IMR-90 (cell line): ENCODE measurements around the gene ASS1.

Experiments used
- CEBPB ChIP-seq: IDR thresholded peaks from 2 replicates; pipeline ENCODE4 v1.6.1; 2012; ENCODE audit warnings: low read depth, low read length, improper control_type of control experiment
- CHD1 ChIP-seq: IDR thresholded peaks from 2 replicates; pipeline ENCODE4 v1.6.1; 2012; ENCODE audit warnings: low read depth, low read length, improper control_type of control experiment
- CTCF ChIP-seq: conservative IDR thresholded peaks from 2 replicates; pipeline ENCODE4 v1.5.1; 2012; ENCODE audit warnings: mild to moderate bottlenecking, low read depth, low read length, improper control_type of control experiment
- MAFK ChIP-seq: IDR thresholded peaks from 2 replicates; pipeline ENCODE4 v1.6.1; 2012; ENCODE audit warnings: low read depth, low read length, improper control_type of control experiment
- MAZ ChIP-seq: IDR thresholded peaks from 2 replicates; pipeline ENCODE4 v1.6.1; 2012; ENCODE audit warnings: low read depth, mild to moderate bottlenecking, low read length, improper control_type of control experiment, moderate library complexity, borderline replicate concordance
- NFE2L2 ChIP-seq: fragments of 150-350 bp; IDR thresholded peaks from 2 replicates; pipeline ENCODE4 v1.6.1; 2016; ENCODE audit warnings: low read depth, mild to moderate bottlenecking, low read length
- POLR2A ChIP-seq: IDR thresholded peaks from 2 replicates; pipeline ENCODE4 v1.6.1; 2012; ENCODE audit warnings: mild to moderate bottlenecking, low read depth, low read length

GRCh38 chr9:130491830-130492482 lies 47.2 kb downstream of the ASS1 start:
- TF ChIP-seq MAZ (no peak), CTCF (no peak), POLR2A (no peak), CEBPB (no peak), MAFK (no peak), NFE2L2 (no peak), CHD1 (no peak)
